HL-60 (cell line): ENCODE results near the gene ACO1.

ENCODE experiments used
- DNase-seq, 2 experiments: peaks; one replicate each; pipeline ENCODE4 v3.0.0-alpha.2; 2010 to 2020; ENCODE audit warnings: low read depth in 1 of 2, low spot score in 1 of 2
- H3K27ac ChIP-seq: fragments of 250-450 bp; sonication (Bioruptor Pico); replicated peaks from 2 replicates; pipeline ENCODE4 v1.5.1; 2020; ENCODE audit warnings: mild to moderate bottlenecking, moderate library complexity
- H3K27me3 ChIP-seq: fragments of 250-450 bp; sonication (Bioruptor Pico); 2 replicates; pipeline ENCODE4 v1.5.1; 2021; ENCODE audit warnings: mild to moderate bottlenecking, moderate library complexity; ENCODE audit not compliant: insufficient read depth, poor library complexity, severe bottlenecking
- H3K4me3 ChIP-seq: replicated peaks from 2 replicates; pipeline ENCODE4 v1.5.1; 2011; ENCODE audit warnings: mild to moderate bottlenecking, control low read depth, low read length; ENCODE audit not compliant: insufficient read depth
- CTCF ChIP-seq: IDR thresholded peaks from one replicate; pipeline ENCODE4 v1.5.1; 2011; ENCODE audit warnings: low read length, control low read depth, inconsistent platforms; ENCODE audit not compliant: insufficient read depth
- GABPA ChIP-seq: IDR thresholded peaks from 2 replicates; pipeline ENCODE4 v1.6.1; 2012; ENCODE audit warnings: low read depth
- POLR2AphosphoS5 ChIP-seq: IDR thresholded peaks from 2 replicates; pipeline ENCODE4 v1.6.1; 2012; ENCODE audit warnings: low read depth
- REST ChIP-seq: IDR thresholded peaks from 2 replicates; pipeline ENCODE4 v1.6.1; 2012; ENCODE audit warnings: low read depth; ENCODE audit not compliant: insufficient replicate concordance
- SPI1 ChIP-seq: IDR thresholded peaks from 2 replicates; pipeline ENCODE4 v1.6.1; 2012; ENCODE audit warnings: low read depth, mild to moderate bottlenecking, borderline replicate concordance

Gene ACO1

DNA sequence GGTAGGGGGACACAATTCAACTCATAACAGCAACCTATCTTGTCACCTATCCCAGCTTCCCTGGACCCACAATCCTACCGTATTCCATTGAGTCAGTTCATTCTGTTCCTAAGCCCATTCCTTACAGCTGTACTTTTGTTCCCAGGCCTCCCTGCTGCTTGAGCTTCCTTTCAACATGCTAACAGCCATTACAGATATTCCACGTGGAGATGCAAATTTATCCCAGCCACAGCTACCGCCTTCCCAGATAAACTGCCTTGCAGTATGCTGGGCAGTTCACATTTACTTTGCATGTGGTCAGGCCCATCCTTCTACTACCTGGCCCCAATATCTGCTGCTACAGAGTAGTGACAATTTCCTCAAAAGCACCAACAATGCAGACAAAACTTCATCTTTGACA lies 118.6 kb downstream of the ACO1 start:
- TF ChIP-seq SPI1: no peak
- TF ChIP-seq GABPA: no peak
- no peak for TF ChIP-seq POLR2AphosphoS5
- TF ChIP-seq CTCF: no peak
- no peak for TF ChIP-seq REST
- DNase-seq: no peak
- no peak overlapping the region for H3K4me3 ChIP-seq
- no peak overlapping the region for H3K27ac ChIP-seq
- no peaks in the 10 kb centered on the region for H3K27me3 ChIP-seq
